Large intestine (tissue), 3 donors: Measurements from ENCODE around the gene POGZ. TPM values are rescaled to one million over a fixed set of nuclear protein-coding genes. Genes with fewer than 3 reads are reported as not detected.

Experiments used
- DNase-seq, 2 donors: peaks; one replicate each; pipeline versions ENCODE4 v3.0.0 to v3.0.0-alpha.2; 2013
- H3K27ac ChIP-seq: one replicate; pipeline ENCODE4 v1.5.1; 2013; ENCODE audit warnings: low read length
- H3K27me3 ChIP-seq: 2 replicates; pipeline ENCODE4 v1.6.1; 2013; ENCODE audit warnings: low read length; ENCODE audit not compliant: control insufficient read depth, insufficient read depth
- H3K36me3 ChIP-seq: 2 replicates; pipeline ENCODE4 v1.6.1; 2013; ENCODE audit warnings: low read length; ENCODE audit not compliant: control insufficient read depth, insufficient read depth
- H3K4me1 ChIP-seq: one replicate; pipeline ENCODE4 v1.6.1; 2013; ENCODE audit warnings: low read length; ENCODE audit not compliant: control insufficient read depth, insufficient read depth
- H3K4me3 ChIP-seq: one replicate; pipeline ENCODE4 v1.5.1; 2013; ENCODE audit warnings: low read length
- H3K9me3 ChIP-seq: one replicate; pipeline ENCODE4 v1.6.1; 2013; ENCODE audit warnings: mild to moderate bottlenecking, low read depth, low read length, moderate library complexity; ENCODE audit not compliant: control insufficient read depth
- WGBS: methylation state at CpG from one replicate; pipeline ENCODE4 v1.1.5; 2013; ENCODE audit warnings: low lambda C conversion rate; ENCODE audit not compliant: insufficient coverage; 5-methylcytosine and 5-hydroxymethylcytosine counted together
- polyA plus RNA-seq: library from polyadenylated mRNA; unstranded; fragments of 120-200 nt; gene quantifications from one replicate; pipeline ENCODE4 v1.2.1, GENCODE V29; 2013

POGZ gene
- polyA plus RNA-seq, 1 donor, result 91.5 TPM

DNA sequence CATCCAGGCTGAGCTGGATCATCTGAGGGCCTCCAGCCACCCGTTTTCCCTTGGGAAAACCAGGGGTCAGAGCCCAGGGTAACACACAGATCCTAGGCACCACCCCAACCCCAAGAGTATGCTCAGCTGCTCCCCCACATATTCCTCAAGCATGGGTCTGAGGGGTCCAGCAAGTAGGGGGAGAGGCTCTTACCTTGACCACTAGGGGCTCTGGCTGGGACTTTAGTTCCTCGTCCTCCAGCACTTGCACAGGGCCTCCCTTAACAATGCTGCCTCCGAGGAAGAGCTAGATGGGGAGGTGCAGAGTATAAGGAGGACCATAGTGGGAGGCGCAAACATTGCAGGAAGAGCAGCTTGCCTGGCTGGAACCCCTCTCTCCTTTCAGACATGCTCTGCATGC lies 94.3 kb downstream of the POGZ start:
- Histone ChIP-seq H3K27ac (no peak overlapping the region), H3K4me3 (no peak overlapping the region), H3K27me3 (no peaks in the 10 kb centered on the region), H3K36me3 (peaks cover 55% of the 10 kb centered on the region), H3K9me3 (peaks cover 10% of the 10 kb centered on the region), H3K4me1 (peaks cover 6% of the 10 kb centered on the region)
- WGBS, result no CpG with 5 or more reads among the region's 4 CpGs
- no peak for DNase-seq

- H3K9me3 ChIP-seq, result peaks cover 10% of the 10 kb centered on the region
- H3K4me3 ChIP-seq, result no peak overlapping the region
- WGBS, result no CpG with 5 or more reads among the region's 3 CpGs
- H3K36me3 ChIP-seq, result peaks cover 41% of the 10 kb centered on the region
- no peaks in the 10 kb centered on the region for H3K4me1 ChIP-seq
- H3K27me3 ChIP-seq, result no peaks in the 10 kb centered on the region
- no peak overlapping the region for H3K27ac ChIP-seq
- no peak for DNase-seq
Observed at GRCh38 chr1:151362308-151363155, 96.8 kb downstream of the POGZ start.

DNA sequence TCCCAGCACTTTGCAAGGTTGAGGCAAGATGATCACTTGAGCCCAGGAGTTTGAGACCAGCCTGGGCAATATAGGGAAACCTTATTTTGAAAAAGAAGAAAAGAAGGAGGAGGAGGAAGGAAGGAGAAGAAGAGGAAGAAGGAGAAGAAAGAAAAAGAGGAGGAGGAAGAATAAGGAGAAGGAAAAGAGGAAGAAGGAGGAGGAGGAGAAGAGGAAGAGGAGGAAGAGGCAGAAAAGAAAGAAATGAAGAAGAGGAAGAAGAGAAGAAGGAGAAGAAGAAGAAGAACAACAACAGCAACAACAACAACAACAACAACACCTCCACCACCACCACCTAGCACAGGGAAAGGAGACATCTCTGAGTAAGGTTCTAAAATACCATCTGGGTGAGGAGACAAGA lies 97.4 kb downstream of the POGZ start:
- DNase-seq, result no peak
- no peak overlapping the region for H3K4me3 ChIP-seq
- H3K27me3 ChIP-seq, result no peaks in the 10 kb centered on the region
- peaks cover 10% of the 10 kb centered on the region for H3K9me3 ChIP-seq
- H3K27ac ChIP-seq, result no peak overlapping the region
- H3K36me3 ChIP-seq, result peaks cover 39% of the 10 kb centered on the region
- no peaks in the 10 kb centered on the region for H3K4me1 ChIP-seq

DNA sequence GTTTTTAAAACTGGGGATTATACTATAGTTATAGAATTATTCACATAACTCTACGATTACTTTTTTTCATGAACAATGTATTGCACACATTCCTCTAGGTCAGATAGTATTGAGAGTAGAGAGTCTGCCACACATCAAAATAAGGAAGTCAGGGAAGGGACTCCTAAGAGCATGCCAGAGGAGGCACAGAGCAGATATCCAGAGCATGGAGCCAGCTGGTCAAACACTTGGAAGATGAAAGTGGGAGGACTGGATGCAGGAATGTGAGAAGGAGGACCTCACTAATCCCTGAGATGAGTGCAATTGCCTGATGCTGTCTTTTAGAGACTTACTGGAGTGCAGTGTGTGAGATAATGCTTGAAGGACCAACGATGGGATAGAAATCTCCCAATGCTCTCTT lies 102.6 kb downstream of the POGZ start:
- DNase-seq, result no peak
- no peaks in the 10 kb centered on the region for H3K27me3 ChIP-seq
- H3K36me3 ChIP-seq, result no peaks in the 10 kb centered on the region
- no peak overlapping the region for H3K4me3 ChIP-seq
- WGBS, result 71% methylated on average over 1 of the region's 2 CpGs
- no peak overlapping the region for H3K27ac ChIP-seq
- H3K9me3 ChIP-seq, result peaks cover 3% of the 10 kb centered on the region
- H3K4me1 ChIP-seq, result no peaks in the 10 kb centered on the region

Other genes starting within 250 kb of the POGZ start
- 118 TPM for gene PSMD4, start 204.8 kb downstream of the POGZ start, polyA plus RNA-seq
- gene ZNF687, start 177.2 kb downstream of the POGZ start, polyA plus RNA-seq, result 21.3 TPM
- gene PI4KB, start 132.1 kb downstream of the POGZ start, polyA plus RNA-seq, result 51.9 TPM
- gene RFX5, start 112.2 kb downstream of the POGZ start, polyA plus RNA-seq, result 41.4 TPM
- gene SELENBP1, start 86.8 kb downstream of the POGZ start, polyA plus RNA-seq, result 97.9 TPM
- gene PSMB4, start 59.9 kb downstream of the POGZ start, polyA plus RNA-seq, result 234 TPM
- gene CGN, start 51.9 kb upstream of the POGZ start, polyA plus RNA-seq, result 145 TPM
- gene TUFT1, start 80.8 kb upstream of the POGZ start, polyA plus RNA-seq, result 24.1 TPM
- gene SNX27, start 152.6 kb upstream of the POGZ start, polyA plus RNA-seq, result 20.0 TPM